Peyer's patch (tissue), 4 donors: ENCODE data around the gene ERC2.

Source experiments
- POLR2A ChIP-seq, 2 donors: fragments of 450-650 bp; IDR thresholded peaks; one replicate each; pipeline ENCODE4 v1.5.1; 2017; ENCODE audit warnings: antibody characterized with exemption in 2 of 2, mild to moderate bottlenecking in 2 of 2, moderate library complexity in 2 of 2
- TF ChIP-seq, protein P1 (sequence below), 6 experiments: fragments of 450-650 bp in 4 of 6; fragments of 200-600 bp in 2 of 6; sonication (generic) in 1 of 6; IDR thresholded peaks; one replicate each; pipeline ENCODE4 v1.5.1; 2017 to 2019; ENCODE audit warnings: antibody characterized with exemption in 6 of 6, mild to moderate bottlenecking in 3 of 6, moderate library complexity in 1 of 6

DNA sequence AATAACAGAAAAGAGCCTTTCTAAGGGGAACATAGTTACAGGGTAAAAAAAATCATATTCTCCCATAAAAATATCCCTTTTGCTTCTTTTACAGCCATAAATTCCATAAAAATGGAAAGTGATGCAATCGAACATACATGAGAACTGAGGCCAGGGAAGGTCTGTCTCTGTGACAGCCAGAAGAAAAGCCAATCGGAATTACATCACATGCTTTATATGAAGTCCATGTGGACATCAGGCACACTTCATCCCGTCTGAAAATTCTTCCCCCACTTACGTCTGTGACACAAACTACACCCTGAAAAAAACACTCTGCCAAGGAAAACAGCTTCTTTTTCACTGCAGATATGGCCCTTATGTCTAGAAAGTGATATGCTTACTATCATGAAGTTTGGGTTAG lies 323.5 kb downstream of the ERC2 start:
- TF ChIP-seq, protein P1, sequence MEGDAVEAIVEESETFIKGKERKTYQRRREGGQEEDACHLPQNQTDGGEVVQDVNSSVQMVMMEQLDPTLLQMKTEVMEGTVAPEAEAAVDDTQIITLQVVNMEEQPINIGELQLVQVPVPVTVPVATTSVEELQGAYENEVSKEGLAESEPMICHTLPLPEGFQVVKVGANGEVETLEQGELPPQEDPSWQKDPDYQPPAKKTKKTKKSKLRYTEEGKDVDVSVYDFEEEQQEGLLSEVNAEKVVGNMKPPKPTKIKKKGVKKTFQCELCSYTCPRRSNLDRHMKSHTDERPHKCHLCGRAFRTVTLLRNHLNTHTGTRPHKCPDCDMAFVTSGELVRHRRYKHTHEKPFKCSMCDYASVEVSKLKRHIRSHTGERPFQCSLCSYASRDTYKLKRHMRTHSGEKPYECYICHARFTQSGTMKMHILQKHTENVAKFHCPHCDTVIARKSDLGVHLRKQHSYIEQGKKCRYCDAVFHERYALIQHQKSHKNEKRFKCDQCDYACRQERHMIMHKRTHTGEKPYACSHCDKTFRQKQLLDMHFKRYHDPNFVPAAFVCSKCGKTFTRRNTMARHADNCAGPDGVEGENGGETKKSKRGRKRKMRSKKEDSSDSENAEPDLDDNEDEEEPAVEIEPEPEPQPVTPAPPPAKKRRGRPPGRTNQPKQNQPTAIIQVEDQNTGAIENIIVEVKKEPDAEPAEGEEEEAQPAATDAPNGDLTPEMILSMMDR (IDR thresholded peaks at IDR 0.05), result no peak
- no peak for TF ChIP-seq POLR2A (IDR thresholded peaks at IDR 0.05)
